ENCODE data around the gene FLNB.

Gene FLNB

GRCh38 chr3:58173029-58173668, 164.9 kb downstream of the FLNB start:
- no peak for DNase-seq

- DNase-seq = peak; percentile 33
These were observed 165.6 kb downstream of the FLNB start for GRCh38 chr3:58173669-58174398.

- DNase-seq = no peak
These were observed 166.9 kb downstream of the FLNB start for GRCh38 chr3:58175187-58175436.

- DNase-seq = no peak
These were observed 167.4 kb downstream of the FLNB start for GRCh38 chr3:58175437-58176184.

- DNase-seq = no peak
These were observed 167.9 kb downstream of the FLNB start for GRCh38 chr3:58176185-58176530.

GRCh38 chr3:58176827-58177489, 168.7 kb downstream of the FLNB start:
- no peak for DNase-seq

GRCh38 chr3:58177747-58178527, 169.7 kb downstream of the FLNB start:
- DNase-seq = no peak

- DNase-seq = no peak
These were observed 170.5 kb downstream of the FLNB start for GRCh38 chr3:58178528-58179234.

- no peak for DNase-seq
These were observed 171.2 kb downstream of the FLNB start for GRCh38 chr3:58179235-58180098.

- no peak for DNase-seq
These were observed 172.1 kb downstream of the FLNB start for GRCh38 chr3:58180099-58180880.

GRCh38 chr3:58180940-58181587, 172.8 kb downstream of the FLNB start:
- DNase-seq = no peak

GRCh38 chr3:58183221-58183620, 175.0 kb downstream of the FLNB start:
- DNase-seq = no peak

GRCh38 chr3:58183891-58184290, 175.7 kb downstream of the FLNB start:
- DNase-seq = no peak

- no peak for DNase-seq
These were observed 176.2 kb downstream of the FLNB start for GRCh38 chr3:58184309-58184981.

GRCh38 chr3:58184982-58185360, 176.7 kb downstream of the FLNB start:
- DNase-seq = no peak

- DNase-seq = no peak
These were observed 179.9 kb downstream of the FLNB start for GRCh38 chr3:58188173-58188564.

GRCh38 chr3:58188921-58189451, 180.8 kb downstream of the FLNB start:
- DNase-seq = no peak

GRCh38 chr3:58189691-58190090, 181.5 kb downstream of the FLNB start:
- DNase-seq = no peak

- no peak for DNase-seq
These were observed 182.1 kb downstream of the FLNB start for GRCh38 chr3:58190291-58190690.

All from NCI-H2029 treated with DMSO at 0.1 percent for 48 hours (cell line).